Neural progenitor cell (in vitro differentiated cells): ENCODE data around the gene BIK. TPM values are rescaled to one million over a fixed set of nuclear protein-coding genes. Genes with fewer than 3 reads are reported as not detected.

Experiments
- DNase-seq: peaks from one replicate; pipeline ENCODE4 v3.0.0-alpha.2; 2016; ENCODE audit warnings: low spot score
- H2AFZ ChIP-seq: fragments of 200-600 bp; sonication (generic); replicated peaks from 2 replicates; pipeline ENCODE4 v1.6.1; 2016; ENCODE audit warnings: antibody characterized with exemption
- H3F3A ChIP-seq: fragments of 200-600 bp; sonication (generic); 2 replicates; pipeline ENCODE4 v1.6.1; 2016; ENCODE audit warnings: antibody characterized with exemption, low read depth
- H3K27ac ChIP-seq: fragments of 200-600 bp; sonication (generic); 2 replicates; pipeline ENCODE4 v1.5.1; 2016; ENCODE audit warnings: mild to moderate bottlenecking
- H3K27me3 ChIP-seq: fragments of 200-600 bp; sonication (generic); 2 replicates; pipeline ENCODE4 v1.6.1; 2016; ENCODE audit warnings: mild to moderate bottlenecking, moderate library complexity
- H3K36me3 ChIP-seq: fragments of 200-600 bp; sonication (generic); 2 replicates; pipeline ENCODE4 v1.5.1; 2016
- H3K4me1 ChIP-seq: fragments of 200-600 bp; sonication (generic); 2 replicates; pipeline ENCODE4 v1.6.1; 2016; ENCODE audit warnings: mixed run types
- H3K4me2 ChIP-seq: fragments of 200-600 bp; sonication (generic); 2 replicates; pipeline ENCODE4 v1.6.1; 2016
- H3K4me3 ChIP-seq: fragments of 200-600 bp; sonication (generic); 2 replicates; pipeline ENCODE4 v1.5.1; 2016
- H3K79me2 ChIP-seq: fragments of 200-600 bp; sonication (generic); 2 replicates; pipeline ENCODE4 v1.6.1; 2016; ENCODE audit warnings: low read depth
- H3K9ac ChIP-seq: fragments of 200-600 bp; sonication (generic); 2 replicates; pipeline ENCODE4 v1.6.1; 2016
- H3K9me3 ChIP-seq: fragments of 200-600 bp; sonication (generic); 2 replicates; pipeline ENCODE4 v1.5.1; 2016; ENCODE audit warnings: low read depth
- H4K20me1 ChIP-seq: fragments of 200-600 bp; sonication (generic); 2 replicates; pipeline ENCODE4 v1.6.1; 2016; ENCODE audit warnings: low read depth
- H3K27ac Mint-ChIP-seq: 3 replicates; pipeline ENCODE4 v1.8.0; 2021; ENCODE audit warnings: mixed read lengths
- H3K27me3 Mint-ChIP-seq: 2 replicates; pipeline ENCODE4 v1.8.0; 2022; ENCODE audit warnings: low read depth, mild to moderate bottlenecking, inconsistent platforms, moderate library complexity, mixed read lengths; ENCODE audit not compliant: insufficient read depth
- H3K36me3 Mint-ChIP-seq: 3 replicates; pipeline ENCODE4 v1.8.0; 2021; ENCODE audit warnings: mixed read lengths
- H3K4me1 Mint-ChIP-seq: 3 replicates; pipeline ENCODE4 v1.8.0; 2021; ENCODE audit warnings: mixed read lengths
- H3K4me3 Mint-ChIP-seq: 3 replicates; pipeline ENCODE4 v1.8.0; 2021; ENCODE audit warnings: mild to moderate bottlenecking, moderate library complexity, mixed read lengths
- H3K9me3 Mint-ChIP-seq: 3 replicates; pipeline ENCODE4 v1.8.0; 2020; ENCODE audit warnings: mixed read lengths
- EZH2 ChIP-seq: fragments of 200-600 bp; sonication (generic); IDR thresholded peaks from 2 replicates; pipeline ENCODE4 v1.6.1; 2017; ENCODE audit warnings: antibody characterized with exemption, mild to moderate bottlenecking, moderate library complexity
- EZH2phosphoT487 ChIP-seq: fragments of 200-600 bp; sonication (generic); IDR thresholded peaks from 2 replicates; pipeline ENCODE4 v1.6.1; 2017; ENCODE audit warnings: antibody characterized with exemption
- total RNA-seq: library from RNA; depleted of rRNA; stranded (reverse); fragments of >200 nt; gene quantifications from 2 replicates; pipeline ENCODE4 v1.2.3, GENCODE V29; 2015; ENCODE audit warnings: low replicate concordance
- TF ChIP-seq, protein P1 (sequence below): fragments of 200-600 bp; sonication (generic); IDR thresholded peaks from 2 replicates; pipeline ENCODE4 v1.5.1; 2017; ENCODE audit warnings: antibody characterized with exemption, mild to moderate bottlenecking

BIK gene
- total RNA-seq, 1 donor from 2014 or later, result 2.2 TPM

DNA sequence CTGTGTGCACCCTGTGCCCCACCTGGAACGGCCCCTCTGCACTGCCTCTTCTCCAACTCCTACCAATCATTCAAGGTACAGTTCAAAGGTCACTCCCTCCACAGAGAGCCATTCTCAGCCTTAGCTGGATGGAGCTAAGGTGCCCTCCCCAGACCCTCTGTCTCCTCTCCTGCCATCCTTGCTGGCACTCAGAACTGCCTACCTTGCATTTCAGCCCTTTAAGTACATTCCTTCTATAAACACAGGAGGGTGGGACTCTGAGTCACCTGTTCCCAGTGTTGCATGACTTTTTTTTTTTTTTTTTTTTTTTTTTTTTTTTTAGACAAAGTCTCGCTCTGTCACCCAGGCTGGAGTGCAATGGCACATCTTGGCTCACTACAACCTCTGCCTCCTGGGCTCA is 29.9 kb upstream of the BIK start:
- Mint-ChIP-seq H3K36me3 (peaks cover 12% of the 10 kb centered on the region), H3K27ac (no peak overlapping the region)
- no peak overlapping the region for H3K4me3 ChIP-seq

GRCh38 chr22:43081968-43082367 is 28.6 kb upstream of the BIK start:
- no peaks in the 10 kb centered on the region for H3K9me3 ChIP-seq
- no peak overlapping the region for H3K27ac ChIP-seq
- no peak overlapping the region for H3K4me2 ChIP-seq
- peaks cover 5% of the 10 kb centered on the region for H3K4me1 Mint-ChIP-seq
- no peak for TF ChIP-seq EZH2phosphoT487
- TF ChIP-seq, protein P1, sequence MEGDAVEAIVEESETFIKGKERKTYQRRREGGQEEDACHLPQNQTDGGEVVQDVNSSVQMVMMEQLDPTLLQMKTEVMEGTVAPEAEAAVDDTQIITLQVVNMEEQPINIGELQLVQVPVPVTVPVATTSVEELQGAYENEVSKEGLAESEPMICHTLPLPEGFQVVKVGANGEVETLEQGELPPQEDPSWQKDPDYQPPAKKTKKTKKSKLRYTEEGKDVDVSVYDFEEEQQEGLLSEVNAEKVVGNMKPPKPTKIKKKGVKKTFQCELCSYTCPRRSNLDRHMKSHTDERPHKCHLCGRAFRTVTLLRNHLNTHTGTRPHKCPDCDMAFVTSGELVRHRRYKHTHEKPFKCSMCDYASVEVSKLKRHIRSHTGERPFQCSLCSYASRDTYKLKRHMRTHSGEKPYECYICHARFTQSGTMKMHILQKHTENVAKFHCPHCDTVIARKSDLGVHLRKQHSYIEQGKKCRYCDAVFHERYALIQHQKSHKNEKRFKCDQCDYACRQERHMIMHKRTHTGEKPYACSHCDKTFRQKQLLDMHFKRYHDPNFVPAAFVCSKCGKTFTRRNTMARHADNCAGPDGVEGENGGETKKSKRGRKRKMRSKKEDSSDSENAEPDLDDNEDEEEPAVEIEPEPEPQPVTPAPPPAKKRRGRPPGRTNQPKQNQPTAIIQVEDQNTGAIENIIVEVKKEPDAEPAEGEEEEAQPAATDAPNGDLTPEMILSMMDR, result no peak
- H3K27ac Mint-ChIP-seq, result no peak overlapping the region
- no peaks in the 10 kb centered on the region for H3K79me2 ChIP-seq
- H3F3A ChIP-seq, result no peaks in the 10 kb centered on the region
- no peaks in the 10 kb centered on the region for H3K9me3 Mint-ChIP-seq
- peaks cover 3% of the 10 kb centered on the region for H3K27me3 Mint-ChIP-seq
- no peak overlapping the region for H3K4me3 Mint-ChIP-seq
- H3K4me3 ChIP-seq, result no peak overlapping the region
- peaks cover 11% of the 10 kb centered on the region for H3K36me3 Mint-ChIP-seq
- no peak for DNase-seq
- H3K27me3 ChIP-seq, result no peaks in the 10 kb centered on the region
- no peak overlapping the region for H3K9ac ChIP-seq
- no peaks in the 10 kb centered on the region for H4K20me1 ChIP-seq
- H3K4me1 ChIP-seq, result no peaks in the 10 kb centered on the region
- H3K36me3 ChIP-seq, result no peaks in the 10 kb centered on the region
- no peak overlapping the region for H2AFZ ChIP-seq

More for the DNA sequence above, 29.9 kb upstream of the BIK start:
- Mint-ChIP-seq H3K9me3 (no peaks in the 10 kb centered on the region), H3K27me3 (peaks cover 3% of the 10 kb centered on the region), H3K4me1 (peaks cover 5% of the 10 kb centered on the region), H3K4me3 (no peak overlapping the region)
- Histone ChIP-seq H3K79me2 (no peaks in the 10 kb centered on the region), H3K36me3 (no peaks in the 10 kb centered on the region), H3K27me3 (no peaks in the 10 kb centered on the region), H3K9me3 (no peaks in the 10 kb centered on the region), H3K9ac (no peak overlapping the region), H3K4me1 (no peaks in the 10 kb centered on the region), H3F3A (no peaks in the 10 kb centered on the region), H2AFZ (no peak overlapping the region), H4K20me1 (no peaks in the 10 kb centered on the region), H3K27ac (no peak overlapping the region), H3K4me2 (no peak overlapping the region)
- TF ChIP-seq EZH2phosphoT487 (no peak), EZH2 (no peak)
- TF ChIP-seq, protein P1, result no peak
- DNase-seq, result no peak

DNA sequence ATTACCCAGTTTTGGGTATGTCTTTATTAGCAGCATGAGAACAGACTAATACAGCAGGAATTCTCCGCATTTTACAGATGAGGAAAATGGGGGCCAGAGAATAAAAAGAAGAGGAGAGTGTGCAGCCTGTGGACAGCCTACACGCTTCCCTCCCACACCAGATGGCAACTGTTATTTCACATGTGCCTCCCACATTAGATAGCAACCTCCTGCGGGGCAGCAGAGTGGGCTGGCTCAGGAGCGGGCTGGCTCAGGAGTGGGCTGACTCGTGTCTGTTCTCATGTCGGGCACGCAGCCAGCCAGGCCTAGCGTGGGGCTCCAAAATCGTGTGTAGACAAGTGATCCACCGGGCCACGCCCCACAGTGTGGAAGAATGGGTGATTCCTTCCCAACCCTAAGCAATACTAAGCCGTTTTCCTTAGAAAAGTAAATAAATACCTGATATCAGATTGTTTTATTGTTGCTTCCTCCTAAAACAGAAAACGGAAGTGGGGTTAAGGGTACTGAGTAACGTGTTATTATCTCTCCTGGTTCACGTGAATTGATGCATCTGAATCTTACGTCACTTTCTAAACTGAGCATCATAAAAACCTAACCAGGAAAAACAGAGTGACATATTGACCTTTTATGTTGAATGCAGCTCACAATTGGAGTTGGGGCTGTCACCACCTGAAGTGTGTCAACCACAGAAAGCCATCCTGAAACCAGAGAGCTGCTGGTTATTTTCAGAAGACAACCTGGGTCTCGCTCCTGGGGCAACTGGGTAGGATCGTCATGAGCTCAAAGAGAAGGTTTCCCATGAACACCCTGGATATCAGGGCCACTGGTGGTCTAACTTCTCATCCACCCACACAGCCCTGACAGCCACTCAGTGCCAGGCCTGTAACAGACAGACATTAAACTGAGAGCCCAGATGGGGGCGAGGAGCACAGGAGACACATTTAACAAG is 24.6 kb upstream of the BIK start:
- H3K36me3 Mint-ChIP-seq, result peaks cover 4% of the 10 kb centered on the region
- H3K9me3 Mint-ChIP-seq, result no peaks in the 10 kb centered on the region
- H3K4me3 Mint-ChIP-seq, result no peak overlapping the region

More for the DNA sequence above, 24.6 kb upstream of the BIK start:
- Histone ChIP-seq H3K36me3 (no peaks in the 10 kb centered on the region), H2AFZ (no peak overlapping the region), H3K4me1 (no peaks in the 10 kb centered on the region), H3K27me3 (no peaks in the 10 kb centered on the region), H3K4me2 (no peak overlapping the region), H3K9me3 (no peaks in the 10 kb centered on the region), H3K4me3 (no peak overlapping the region), H4K20me1 (no peaks in the 10 kb centered on the region), H3F3A (peaks cover 5% of the 10 kb centered on the region), H3K79me2 (no peaks in the 10 kb centered on the region), H3K27ac (no peak overlapping the region), H3K9ac (no peak overlapping the region)
- peaks cover 5% of the 10 kb centered on the region for H3K27me3 Mint-ChIP-seq
- TF ChIP-seq EZH2, result no peak
- TF ChIP-seq, protein P1, result no peak
- TF ChIP-seq EZH2phosphoT487, result no peak
- H3K27ac Mint-ChIP-seq, result no peak overlapping the region
- peaks cover 7% of the 10 kb centered on the region for H3K4me1 Mint-ChIP-seq
- DNase-seq, result no peak
